ENCODE results near the gene BAK1. TPM values are rescaled to one million over a fixed set of nuclear protein-coding genes. Genes with fewer than 3 reads are reported as not detected.

The BAK1 gene
- total and polyA plus RNA-seq, 2 of the 4 experiments (the other 2 are of a cell fraction): 12.0 to 19.0 TPM

DNA sequence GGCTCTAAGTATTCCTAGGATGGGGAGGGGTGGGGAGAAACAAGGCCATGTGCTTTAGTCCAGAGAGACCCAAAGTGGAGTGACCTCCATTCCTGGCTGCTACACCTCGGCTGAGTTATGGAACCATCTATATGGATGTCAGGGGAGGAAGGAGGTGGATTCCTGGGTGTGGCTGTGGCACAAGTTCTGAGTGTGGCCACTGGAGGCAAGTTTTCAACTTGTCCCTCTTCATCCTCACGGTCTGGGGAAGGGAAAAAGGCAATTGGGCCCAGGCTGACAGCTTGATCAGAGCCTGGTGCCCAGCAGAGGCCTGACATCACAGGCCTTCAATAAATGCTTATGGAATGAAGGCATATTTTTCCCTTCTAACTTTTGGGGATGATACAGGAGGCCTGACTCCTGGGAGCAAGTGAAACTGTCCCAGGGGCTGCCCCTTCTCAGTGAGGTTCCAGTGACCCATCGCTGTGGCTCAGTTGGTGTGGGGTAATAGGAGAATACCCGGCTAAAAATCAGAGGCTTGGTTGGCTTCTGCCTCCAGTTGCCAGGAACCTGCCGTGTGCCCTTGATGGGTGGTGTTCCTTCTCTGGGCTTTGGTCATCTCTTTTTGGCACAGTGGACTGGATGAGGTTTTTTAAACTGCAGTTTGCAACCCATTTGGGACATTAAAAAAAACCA lies 39.2 kb upstream of the BAK1 start:
- no peak overlapping the region for H2BK120ac ChIP-seq (ENCODE audit: low read depth, low read length)
- CTCF ChIA-PET: no interaction called here
- WGBS, 2 experiments (ENCODE audit: extremely low coverage in 2 of 2, insufficient read length in 1 of 2): 100% methylated on average over 1 of the region's 5 CpGs; no CpG with 5 or more reads in 1 of the 2 experiments
- POLR2A ChIA-PET (ENCODE audit: unreplicated experiment): interaction anchor here (0.7 kb wide), 1 partner anchor 56 kb away, joined by 3 read pairs; no protein-coding TSS in a partner anchor
- H3K9ac ChIP-seq (ENCODE audit: low read depth, low read length): no peak overlapping the region
- no peaks in the 10 kb centered on the region for H3K9me1 ChIP-seq (ENCODE audit: insufficient read depth, low read length)
- dilution Hi-C loops (cut with HindIII; ENCODE audit: low sequenced_read_pairs, unreplicated experiment) (no loop called here), in situ Hi-C loops (cut with MboI; ENCODE audit: low sequenced_read_pairs) (no loop called here), intact Hi-C loops (cut with micrococcal nuclease) (no loop called here)
- BruUV-seq (replicated peaks): no TSS peak
- H2AK5ac ChIP-seq (ENCODE audit: low read depth, low read length): no peak overlapping the region
- H2AK9ac ChIP-seq (replicated peaks; ENCODE audit: low read depth, low read length, poor library complexity): no peak overlapping the region
- no peak overlapping the region for H3K4me2 ChIP-seq (ENCODE audit: low read depth, low read length)
- H2BK20ac ChIP-seq (ENCODE audit: low read depth, low read length): no peak overlapping the region
- H3K56ac ChIP-seq (ENCODE audit: extremely low read depth, insufficient read depth, low read length): no peak overlapping the region
- H3K23ac ChIP-seq (ENCODE audit: low read depth, low read length): no peak overlapping the region
- H3K27ac ChIP-seq (ENCODE audit: insufficient read depth, low read length): no peak overlapping the region
- H4K8ac ChIP-seq (ENCODE audit: low read depth in 2 of 2, low read length in 2 of 2): no peak overlapping the region
- TF ChIP-seq MAZ (IDR thresholded peaks at IDR 0.05; ENCODE audit: borderline replicate concordance, low read depth, low read length) (no peak), POLR2A (IDR thresholded peaks at IDR 0.05; ENCODE audit: low read depth, low read length) (no peak), RCOR1 (IDR thresholded peaks at IDR 0.05; ENCODE audit: insufficient replicate concordance, low read length) (no peak), CEBPB (IDR thresholded peaks at IDR 0.05; ENCODE audit: low read depth, low read length) (no peak), MAFK (IDR thresholded peaks at IDR 0.05; ENCODE audit: low read depth, low read length) (no peak), RAD21 (IDR thresholded peaks at IDR 0.05; ENCODE audit: low read length) (no peak)
- TF ChIP-seq, protein P1, sequence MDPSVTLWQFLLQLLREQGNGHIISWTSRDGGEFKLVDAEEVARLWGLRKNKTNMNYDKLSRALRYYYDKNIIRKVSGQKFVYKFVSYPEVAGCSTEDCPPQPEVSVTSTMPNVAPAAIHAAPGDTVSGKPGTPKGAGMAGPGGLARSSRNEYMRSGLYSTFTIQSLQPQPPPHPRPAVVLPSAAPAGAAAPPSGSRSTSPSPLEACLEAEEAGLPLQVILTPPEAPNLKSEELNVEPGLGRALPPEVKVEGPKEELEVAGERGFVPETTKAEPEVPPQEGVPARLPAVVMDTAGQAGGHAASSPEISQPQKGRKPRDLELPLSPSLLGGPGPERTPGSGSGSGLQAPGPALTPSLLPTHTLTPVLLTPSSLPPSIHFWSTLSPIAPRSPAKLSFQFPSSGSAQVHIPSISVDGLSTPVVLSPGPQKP (IDR thresholded peaks at IDR 0.05; ENCODE audit: borderline replicate concordance, low read depth, low read length): no peak
- H4K20me1 ChIP-seq (ENCODE audit: insufficient read depth, low read length): no peaks in the 10 kb centered on the region
- no peak overlapping the region for H2AFZ ChIP-seq (replicated peaks; ENCODE audit: low read length, poor library complexity)
- no peak overlapping the region for H3K18ac ChIP-seq (ENCODE audit: low read depth, low read length)
- H3K4ac ChIP-seq (ENCODE audit: low read depth, low read length): no peak overlapping the region
- no peak overlapping the region for H2BK5ac ChIP-seq (ENCODE audit: low read depth, low read length, poor library complexity, severe bottlenecking)
- peaks cover 0 to 10% of the 10 kb centered on the region in 2 experiments; a peak in 1 of 4 replicates for H3K79me1 ChIP-seq (ENCODE audit: low read depth in 1 of 2, low read length in 2 of 2)
- peaks cover 4% of the 10 kb centered on the region; the same call in 1 of the 2 replicates for H3K4me1 ChIP-seq (ENCODE audit: control insufficient read depth, insufficient read depth, low read length)
- H3K14ac ChIP-seq (replicated peaks; ENCODE audit: low read depth, low read length): no peak overlapping the region
- no peak overlapping the region for H2BK15ac ChIP-seq (ENCODE audit: low read depth, low read length)
- no peak for DNase-seq
- no peaks in the 10 kb centered on the region for H3K36me3 ChIP-seq (ENCODE audit: control insufficient read depth, insufficient read depth, low read length)
- no peak for ATAC-seq (ENCODE audit: low read depth)
- H3K4me3 ChIP-seq (ENCODE audit: insufficient read depth, low read depth, low read length): no peak overlapping the region
- no peaks in the 10 kb centered on the region for H3K9me3 ChIP-seq (ENCODE audit: control insufficient read depth, insufficient read depth, low read length)
- H3K27me3 ChIP-seq (ENCODE audit: control insufficient read depth, insufficient read depth, low read length): no peaks in the 10 kb centered on the region; the same call in 1 of the 2 replicates
- H4K5ac ChIP-seq (ENCODE audit: low read depth, low read length): no peak overlapping the region
- H4K91ac ChIP-seq (ENCODE audit: insufficient read depth, low read depth, low read length): no peak overlapping the region
